Transverse colon (tissue), 4 donors: ENCODE results near the gene PRR23E. TPM values are rescaled to one million over a fixed set of nuclear protein-coding genes. Genes with fewer than 3 reads are reported as not detected.

ENCODE experiments used
- DNase-seq: peaks from one replicate; pipeline ENCODE4 v3.0.0-alpha.2; 2019
- H3K27ac ChIP-seq, 4 donors: fragments of 200-600 bp; sonication (generic); 2 replicates each; pipeline ENCODE4 v1.5.1; 2016 to 2018; ENCODE audit warnings: inconsistent platforms in 4 of 4
- H3K27me3 ChIP-seq: fragments of 200-600 bp; sonication (generic); 2 replicates; pipeline ENCODE4 v1.5.1; 2017; ENCODE audit warnings: inconsistent platforms
- H3K36me3 ChIP-seq, 4 donors: fragments of 200-600 bp; sonication (generic); 2 replicates each; pipeline ENCODE4 v1.5.1; 2017 to 2019; ENCODE audit warnings: inconsistent platforms in 4 of 4
- H3K4me1 ChIP-seq, 4 donors: fragments of 200-600 bp; sonication (generic); 2 replicates each; pipeline ENCODE4 v1.5.1; 2017 to 2020; ENCODE audit warnings: inconsistent platforms in 4 of 4
- H3K4me3 ChIP-seq, 4 donors: fragments of 200-600 bp; sonication (generic); 1 replicate in 1 of 4; 2 replicates in 3 of 4; pipeline versions ENCODE4 v1.5.1 to v1.6.1; 2017 to 2019; ENCODE audit warnings: inconsistent platforms in 4 of 4
- H3K9me3 ChIP-seq, 2 donors: fragments of 200-600 bp; sonication (generic); 2 replicates each; pipeline ENCODE4 v1.5.1; 2017 to 2019; ENCODE audit warnings: inconsistent platforms in 2 of 2
- EP300 ChIP-seq: sonication (generic); formaldehyde crosslinking; IDR thresholded peaks from one replicate; pipeline ENCODE4 v1.6.1; 2017; ENCODE audit warnings: antibody characterized with exemption, low read depth
- POLR2A ChIP-seq: fragments of 450-650 bp; IDR thresholded peaks from one replicate; pipeline ENCODE4 v1.6.1; 2016; ENCODE audit warnings: antibody characterized with exemption, mild to moderate bottlenecking, moderate library complexity
- POLR2AphosphoS5 ChIP-seq, 3 donors: sonication (generic); formaldehyde crosslinking; IDR thresholded peaks; one replicate each; pipeline ENCODE4 v1.6.1; 2016; ENCODE audit warnings: antibody characterized with exemption in 3 of 3
- WGBS, 2 donors: methylation state at CpG; one replicate each; pipeline ENCODE4 v1.1.5; 2018; ENCODE audit warnings: low coverage in 1 of 2; 5-methylcytosine and 5-hydroxymethylcytosine counted together
- in situ Hi-C, 4 donors: fragments of 200-750 bp; cut with MboI; loops; one replicate each; pipeline versions ENCODE4 v1.15.0 to v1.15.1; 2017; ENCODE audit warnings: low sequenced_read_pairs in 3 of 4, low pct_ligation_motif_present in 1 of 4, low pct_unique_long_range_greater_than_20kb in 1 of 4
- intact Hi-C: fragments of 100-400 bp; cut with DNase I; formaldehyde crosslinking; loops from one replicate; pipeline ENCODE4 v1.15.1; 2023; ENCODE audit warnings: low total_unique reads
- total RNA-seq, 4 donors: library from RNA; depleted of rRNA; stranded (reverse); fragments of >200 nt; gene quantifications; one replicate each; pipeline ENCODE4 v1.1.0, GENCODE V29; 2016
- TF ChIP-seq, protein P1 (sequence below), 5 experiments: fragments of 200-600 bp in 3 of 5; fragments of 450-650 bp in 2 of 5; sonication (generic) in 3 of 5; IDR thresholded peaks; 1 replicate in 2 of 5; 2 replicates in 3 of 5; pipeline ENCODE4 v1.5.1; 2016 to 2017; ENCODE audit warnings: antibody characterized with exemption in 5 of 5, inconsistent platforms in 3 of 5, mild to moderate bottlenecking in 2 of 5, moderate library complexity in 1 of 5

PRR23E gene
- total RNA-seq, 4 donors from 2014 or later: not detected

DNA sequence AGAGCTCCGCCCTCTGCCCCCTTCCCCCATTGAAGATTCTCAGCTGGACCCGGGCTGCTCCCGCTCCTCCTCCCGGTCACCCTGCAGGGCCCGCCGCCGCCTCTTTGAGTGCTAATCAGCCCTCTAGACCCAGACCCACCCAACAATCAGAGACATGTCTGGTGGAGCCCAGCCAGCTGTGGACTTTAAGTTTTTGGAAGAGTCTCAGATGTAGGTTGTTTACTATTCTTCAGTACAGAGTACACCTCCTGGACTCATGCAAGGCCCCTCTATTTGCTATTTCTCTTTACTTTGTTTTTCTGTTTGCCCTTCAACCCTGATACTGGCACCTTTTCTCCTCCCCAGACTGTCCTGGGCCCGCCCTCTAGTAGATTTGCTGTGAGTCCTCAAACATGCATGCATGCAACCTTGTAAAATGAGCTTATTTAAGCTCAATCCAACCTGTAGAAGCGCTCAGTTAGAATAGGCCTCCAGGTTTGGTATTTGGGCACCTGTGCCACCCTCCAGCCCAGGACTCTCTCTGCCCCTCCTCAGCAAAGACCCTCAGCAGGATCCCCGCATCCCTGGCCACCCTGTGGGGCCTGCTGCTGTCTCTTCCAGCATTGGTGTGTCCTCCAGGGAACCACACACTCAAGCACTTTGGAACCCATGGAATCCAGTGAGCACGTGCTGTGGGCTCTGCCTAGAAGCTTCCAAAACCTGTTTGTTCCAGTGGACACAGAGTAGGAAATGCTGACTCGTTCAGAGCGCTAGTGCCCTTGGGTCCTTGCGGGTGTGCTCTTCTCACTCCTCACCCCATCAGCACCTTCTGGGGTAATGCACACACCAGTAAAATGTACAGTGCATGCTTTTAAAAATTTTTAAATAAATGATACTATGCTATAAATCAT lies 4.6 kb downstream of the PRR23E start:
- H3K9me3 ChIP-seq: no peaks in the 10 kb centered on the region
- H3K4me1 ChIP-seq: no peaks in the 10 kb centered on the region
- TF ChIP-seq EP300: no peak
- no peak for TF ChIP-seq POLR2AphosphoS5 (IDR thresholded peaks at IDR 0.05)
- no peak for TF ChIP-seq POLR2A
- TF ChIP-seq, protein P1, sequence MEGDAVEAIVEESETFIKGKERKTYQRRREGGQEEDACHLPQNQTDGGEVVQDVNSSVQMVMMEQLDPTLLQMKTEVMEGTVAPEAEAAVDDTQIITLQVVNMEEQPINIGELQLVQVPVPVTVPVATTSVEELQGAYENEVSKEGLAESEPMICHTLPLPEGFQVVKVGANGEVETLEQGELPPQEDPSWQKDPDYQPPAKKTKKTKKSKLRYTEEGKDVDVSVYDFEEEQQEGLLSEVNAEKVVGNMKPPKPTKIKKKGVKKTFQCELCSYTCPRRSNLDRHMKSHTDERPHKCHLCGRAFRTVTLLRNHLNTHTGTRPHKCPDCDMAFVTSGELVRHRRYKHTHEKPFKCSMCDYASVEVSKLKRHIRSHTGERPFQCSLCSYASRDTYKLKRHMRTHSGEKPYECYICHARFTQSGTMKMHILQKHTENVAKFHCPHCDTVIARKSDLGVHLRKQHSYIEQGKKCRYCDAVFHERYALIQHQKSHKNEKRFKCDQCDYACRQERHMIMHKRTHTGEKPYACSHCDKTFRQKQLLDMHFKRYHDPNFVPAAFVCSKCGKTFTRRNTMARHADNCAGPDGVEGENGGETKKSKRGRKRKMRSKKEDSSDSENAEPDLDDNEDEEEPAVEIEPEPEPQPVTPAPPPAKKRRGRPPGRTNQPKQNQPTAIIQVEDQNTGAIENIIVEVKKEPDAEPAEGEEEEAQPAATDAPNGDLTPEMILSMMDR (IDR thresholded peaks at IDR 0.05): no peak
- in situ Hi-C loops (no loop called here), intact Hi-C loops (no loop called here)
- WGBS, 2 donors: 65 to 78% methylated on average over 8 to 14 of the region's 14 CpGs
- no peak for DNase-seq
- H3K27me3 ChIP-seq: peaks cover 25% of the 10 kb centered on the region
- no peak overlapping the region for H3K27ac ChIP-seq
- no peak overlapping the region for H3K4me3 ChIP-seq
- H3K36me3 ChIP-seq: no peaks in the 10 kb centered on the region

DNA sequence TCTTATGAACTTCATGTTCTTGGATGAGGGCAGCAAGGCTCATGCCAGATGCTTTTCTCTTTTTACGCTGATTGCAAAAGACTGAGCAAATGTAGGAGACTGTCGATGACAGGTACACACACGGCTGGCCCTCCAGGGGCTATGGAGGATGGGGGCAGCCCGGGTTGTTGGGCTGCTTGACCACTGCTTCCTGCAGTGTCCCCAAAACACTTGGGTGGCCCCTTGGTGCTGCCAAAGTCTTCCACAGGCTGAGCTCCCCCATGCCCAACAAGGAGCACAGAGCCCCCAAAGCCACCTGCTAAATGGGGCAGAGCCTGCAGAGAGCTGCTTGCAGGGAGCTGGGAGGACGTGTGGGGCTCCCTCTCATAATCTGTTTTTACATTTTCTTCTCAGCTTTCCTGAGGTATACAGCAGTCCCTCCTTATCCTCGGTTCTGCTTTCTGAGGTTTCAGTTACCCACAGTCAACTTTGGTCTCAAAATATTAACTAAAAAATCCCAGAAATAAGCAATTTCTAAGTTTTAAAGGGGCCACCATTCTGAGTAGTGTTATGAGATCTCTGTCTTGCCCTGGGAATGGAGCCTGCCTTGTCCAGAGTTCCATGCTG lies 7.3 kb downstream of the PRR23E start:
- in situ Hi-C loops (no loop called here), intact Hi-C loops (no loop called here)
- WGBS, 2 donors: 69 to 70% methylated on average over 2 to 6 of the region's 6 CpGs
- Histone ChIP-seq H3K4me3 (no peak overlapping the region), H3K9me3 (no peaks in the 10 kb centered on the region), H3K27me3 (peaks cover 25% of the 10 kb centered on the region), H3K4me1 (no peaks in the 10 kb centered on the region), H3K27ac (no peak overlapping the region), H3K36me3 (no peaks in the 10 kb centered on the region)
- TF ChIP-seq, protein P1 (IDR thresholded peaks at IDR 0.05): no peak
- no peak for TF ChIP-seq EP300
- no peak for TF ChIP-seq POLR2AphosphoS5 (IDR thresholded peaks at IDR 0.05)
- TF ChIP-seq POLR2A: no peak
- DNase-seq: no peak

DNA sequence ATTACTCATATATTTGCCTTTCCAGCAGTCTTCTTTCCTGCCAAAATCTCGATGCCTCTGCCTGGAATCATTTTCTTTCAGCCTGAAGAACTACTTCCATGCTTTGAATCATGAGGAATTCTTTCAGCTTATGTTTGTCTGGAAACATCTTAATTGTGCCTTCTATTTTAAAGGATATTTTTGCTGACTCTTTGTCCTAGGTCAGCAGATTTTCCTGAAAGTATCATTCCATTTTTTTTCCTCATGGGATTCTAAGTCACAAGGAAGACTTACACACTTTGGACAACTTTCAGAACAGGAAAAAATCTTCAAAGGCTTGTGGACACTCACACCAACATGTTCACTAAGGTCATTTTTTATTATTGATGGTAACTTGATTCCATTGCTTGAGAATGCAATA lies 10.1 kb downstream of the PRR23E start:
- Histone ChIP-seq H3K36me3 (no peaks in the 10 kb centered on the region), H3K27ac (no peak overlapping the region), H3K4me3 (no peak overlapping the region), H3K9me3 (no peaks in the 10 kb centered on the region), H3K4me1 (no peaks in the 10 kb centered on the region), H3K27me3 (peaks cover 16% of the 10 kb centered on the region)
- TF ChIP-seq POLR2AphosphoS5 (IDR thresholded peaks at IDR 0.05): no peak
- no peak for TF ChIP-seq EP300
- no peak for TF ChIP-seq POLR2A
- TF ChIP-seq, protein P1 (IDR thresholded peaks at IDR 0.05): no peak
- in situ Hi-C loops: no loop called here
- WGBS, 2 donors: 22 to 27% methylated on average over 1 of the region's 1 CpG
- intact Hi-C loops: no loop called here
- DNase-seq: no peak

DNA sequence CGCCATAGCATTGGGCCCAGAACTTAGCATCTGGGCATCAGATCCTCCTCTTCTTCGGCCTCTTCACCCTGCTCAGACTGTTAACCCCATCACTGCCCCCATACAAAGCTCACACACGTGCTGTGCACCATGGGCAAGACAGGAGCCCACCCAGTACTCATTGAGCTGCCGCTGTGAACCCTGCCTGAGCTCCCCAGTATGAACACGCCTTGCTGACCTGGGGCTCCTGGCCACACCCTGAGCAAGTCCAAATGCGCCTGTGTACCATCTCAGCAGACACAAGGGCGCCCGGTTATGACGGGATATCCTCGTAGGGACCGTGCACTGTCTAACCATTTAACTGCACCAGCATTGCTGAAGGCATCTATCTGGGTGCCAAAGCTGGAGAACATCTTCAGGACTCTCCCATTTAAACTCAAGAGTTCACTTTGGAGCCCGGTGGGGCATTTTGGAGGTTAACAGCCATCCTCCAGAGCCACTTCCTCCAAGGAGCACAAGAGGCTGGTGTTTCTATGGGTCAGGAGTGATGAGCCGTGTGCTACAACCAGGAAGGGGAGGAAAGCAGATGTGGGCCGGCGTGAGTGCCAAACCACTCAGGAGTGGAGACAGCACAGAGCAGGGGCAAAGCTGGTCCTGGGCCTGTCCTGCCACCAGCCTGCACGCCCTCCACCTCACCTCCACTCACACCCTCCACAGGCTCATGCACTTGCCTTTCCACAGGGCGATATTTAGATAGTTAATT lies 12.1 kb downstream of the PRR23E start:
- H3K27ac ChIP-seq: no peak overlapping the region
- in situ Hi-C loops (no loop called here), intact Hi-C loops (no loop called here)
- 82% methylated on average over 17 of the region's 17 CpGs; no CpG with 5 or more reads in 1 of the 2 donors for WGBS, 2 donors
- no peak overlapping the region for H3K4me3 ChIP-seq
- H3K4me1 ChIP-seq: no peaks in the 10 kb centered on the region
- no peaks in the 10 kb centered on the region for H3K9me3 ChIP-seq
- DNase-seq: no peak
- H3K36me3 ChIP-seq: no peaks in the 10 kb centered on the region
- TF ChIP-seq, protein P1 (IDR thresholded peaks at IDR 0.05): no peak
- no peak for TF ChIP-seq POLR2A
- TF ChIP-seq EP300: no peak
- H3K27me3 ChIP-seq: peaks cover 10% of the 10 kb centered on the region
